H1 (cell line): ENCODE measurements around the gene ABHD2. TPM values are rescaled to one million over a fixed set of nuclear protein-coding genes. Genes with fewer than 3 reads are reported as not detected.

Experiments used
- RAD21 ChIP-seq, 2 experiments: IDR thresholded peaks in 1 of 2; conservative IDR thresholded peaks in 1 of 2; 2 replicates each; pipeline ENCODE4 v1.6.1; 2011; ENCODE audit warnings: low read depth in 2 of 2, low read length in 2 of 2, improper control_type of control experiment in 1 of 2, inconsistent platforms in 1 of 2, mild to moderate bottlenecking in 1 of 2, moderate library complexity in 1 of 2
- RBBP5 ChIP-seq: IDR thresholded peaks from 2 replicates; pipeline ENCODE4 v1.7.1; 2012; ENCODE audit warnings: low read depth, mild to moderate bottlenecking, inconsistent platforms, low read length, moderate library complexity, borderline replicate concordance
- RNF2 ChIP-seq: fragments of 200-900, 300-1000 bp; sonication (generic); IDR thresholded peaks from 2 replicates; pipeline ENCODE4 v1.7.1; 2016; ENCODE audit warnings: borderline replicate concordance, low read depth, mild to moderate bottlenecking, antibody characterized with exemption, low read length; ENCODE audit not compliant: poor library complexity, severe bottlenecking; ENCODE audit errors: missing control alignments
- polyA plus RNA-seq, 7 experiments: library from polyadenylated mRNA; depleted of rRNA in 3 of 7; stranded (reverse) in 5 of 7; unstranded in 2 of 7; fragments of >200 nt in 5 of 7; fragments of 200-250 nt in 2 of 7; gene quantifications; 1 replicate in 5 of 7; 2 replicates in 1 of 7; 4 replicates in 1 of 7; pipeline versions ENCODE4 v1.2.1 to v1.2.3, GENCODE V29; 2011 to 2013; ENCODE audit warnings: missing spikeins in 2 of 7, mixed read lengths in 2 of 7
- total RNA-seq: library from RNA; stranded (reverse); fragmentation: NEBNext Ultra II Directional; extraction: Animal tissue kit (Norgen Biotek cat#: 25700); gene quantifications from 2 replicates; pipeline ENCODE4 v1.2.1, GENCODE V29; 2021
- TF ChIP-seq, protein P1 (sequence below), 3 experiments: IDR thresholded peaks; 1 replicate in 2 of 3; 2 replicates in 1 of 3; pipeline versions ENCODE4 v1.5.1 to v1.6.1; 2011; ENCODE audit warnings: low read length in 3 of 3, mild to moderate bottlenecking in 3 of 3, inconsistent platforms in 2 of 3, low read depth in 1 of 3, moderate library complexity in 1 of 3; ENCODE audit not compliant: insufficient read depth in 1 of 3; ENCODE audit errors: control extremely low read depth in 1 of 3

Gene ABHD2
- total and polyA plus RNA-seq, 2 of the 8 experiments (the other 6 are each of a cell fraction or from before 2014, with no cell fraction given) = 9.1 to 23.7 TPM

DNA sequence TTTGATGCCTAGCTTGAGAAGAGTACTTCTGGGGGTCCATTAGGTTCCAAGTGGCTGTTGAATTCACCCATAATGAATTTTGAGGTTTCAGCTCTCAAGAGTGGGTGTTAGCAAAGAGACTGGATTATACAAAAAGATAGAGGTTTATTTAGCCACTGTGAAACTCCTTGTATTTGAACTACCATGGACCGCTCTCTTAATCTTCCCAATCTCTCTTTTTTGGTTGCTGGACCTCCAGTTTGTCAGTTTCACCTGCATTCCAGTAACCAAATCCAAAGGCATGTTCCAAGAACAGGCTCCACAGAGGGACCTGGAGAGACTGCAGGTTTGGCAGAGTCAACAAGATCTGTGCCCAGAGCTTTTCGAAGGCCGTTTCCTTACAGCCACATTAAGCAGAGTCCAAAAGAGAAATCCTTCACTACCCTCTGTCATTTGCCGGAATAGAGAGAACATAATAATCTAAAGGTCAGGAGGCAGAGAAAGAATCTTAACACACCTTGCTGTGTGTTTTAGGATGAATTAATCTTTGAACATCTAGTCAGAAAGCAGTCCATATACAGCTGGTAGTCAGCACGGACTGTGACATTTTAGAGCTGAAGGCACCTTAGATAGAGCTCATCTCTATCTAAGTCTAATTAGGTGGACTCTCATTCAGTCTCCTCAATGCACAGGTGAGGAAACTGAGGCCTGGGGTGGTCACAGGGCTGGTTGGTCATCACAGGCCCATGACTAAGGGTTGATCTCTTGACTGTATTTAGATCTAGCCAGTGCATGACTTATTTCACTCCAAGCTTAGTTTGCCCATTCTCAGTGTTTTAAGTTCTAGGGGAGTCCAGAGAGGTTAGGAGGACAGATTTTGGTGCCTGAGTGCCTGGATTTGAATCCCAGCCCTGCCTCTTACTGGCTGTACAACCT is 1.3 kb downstream of the ABHD2 start (continued):
- TF ChIP-seq, protein P1, sequence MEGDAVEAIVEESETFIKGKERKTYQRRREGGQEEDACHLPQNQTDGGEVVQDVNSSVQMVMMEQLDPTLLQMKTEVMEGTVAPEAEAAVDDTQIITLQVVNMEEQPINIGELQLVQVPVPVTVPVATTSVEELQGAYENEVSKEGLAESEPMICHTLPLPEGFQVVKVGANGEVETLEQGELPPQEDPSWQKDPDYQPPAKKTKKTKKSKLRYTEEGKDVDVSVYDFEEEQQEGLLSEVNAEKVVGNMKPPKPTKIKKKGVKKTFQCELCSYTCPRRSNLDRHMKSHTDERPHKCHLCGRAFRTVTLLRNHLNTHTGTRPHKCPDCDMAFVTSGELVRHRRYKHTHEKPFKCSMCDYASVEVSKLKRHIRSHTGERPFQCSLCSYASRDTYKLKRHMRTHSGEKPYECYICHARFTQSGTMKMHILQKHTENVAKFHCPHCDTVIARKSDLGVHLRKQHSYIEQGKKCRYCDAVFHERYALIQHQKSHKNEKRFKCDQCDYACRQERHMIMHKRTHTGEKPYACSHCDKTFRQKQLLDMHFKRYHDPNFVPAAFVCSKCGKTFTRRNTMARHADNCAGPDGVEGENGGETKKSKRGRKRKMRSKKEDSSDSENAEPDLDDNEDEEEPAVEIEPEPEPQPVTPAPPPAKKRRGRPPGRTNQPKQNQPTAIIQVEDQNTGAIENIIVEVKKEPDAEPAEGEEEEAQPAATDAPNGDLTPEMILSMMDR (IDR thresholded peaks at IDR 0.05; ENCODE audit: control extremely low read depth in 1 of 3, insufficient read depth in 1 of 3, low read depth in 1 of 3, low read length in 3 of 3) = no peak
- TF ChIP-seq RAD21 (IDR thresholded peaks at IDR 0.05 in 1 of 2, conservative IDR thresholded peaks at IDR 0.05 in 1 of 2; ENCODE audit: low read depth in 2 of 2, low read length in 2 of 2) (no peak), RBBP5 (no peak), RNF2 (no peak)
- TF ChIP-seq, all 59 proteins: peak for 0
